CD4-positive, alpha-beta T cell treated with Interleukin-1 beta for 1 hour (primary cell): ENCODE data around the gene AGPS.
A peak's percentile ranks its signal among the peaks of the same experiment; 100 is the strongest.
"Not testable (repeated sequence)": the region's sequence is repeated elsewhere in the genome, so short reads cannot be mapped to it uniquely, and the experiment has no call there.

Experiments used
- DNase-seq, 2 donors: peaks; one replicate each; pipeline ENCODE4 v3.0.0-alpha.2; 2020 to 2022

Gene AGPS

GRCh38 chr2:177391822-177392372 lies 676 bp upstream of the AGPS start:
- no peak for DNase-seq

DNA sequence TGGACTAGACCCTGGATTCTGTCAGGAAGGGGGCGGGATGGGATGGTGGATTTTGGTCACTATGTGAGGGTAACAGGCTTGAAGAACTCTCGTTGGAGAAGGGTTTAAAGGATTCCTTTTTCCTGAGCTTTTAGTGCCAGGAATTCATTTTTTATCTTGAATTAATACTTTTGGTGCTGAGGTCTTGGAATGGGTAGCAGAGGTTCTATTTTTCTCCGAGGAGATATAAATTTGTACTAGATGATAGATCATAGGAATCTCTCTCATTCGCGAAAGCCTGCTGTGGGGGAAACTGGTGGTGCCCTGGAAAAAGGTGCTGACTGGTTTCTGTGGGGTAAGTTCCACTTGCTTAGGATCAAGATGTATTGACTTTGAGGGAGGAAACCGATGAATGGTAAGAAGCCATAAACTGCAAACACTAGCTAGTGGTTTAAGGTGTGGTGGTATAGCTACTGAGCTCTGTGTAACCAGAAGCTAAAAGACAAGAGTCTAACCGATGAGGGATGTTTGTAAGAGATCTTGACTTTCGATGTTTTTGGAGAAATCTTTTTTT lies 706 bp downstream of the AGPS start:
- peak in 1 of 2 donors; percentile 4 for DNase-seq

DNA sequence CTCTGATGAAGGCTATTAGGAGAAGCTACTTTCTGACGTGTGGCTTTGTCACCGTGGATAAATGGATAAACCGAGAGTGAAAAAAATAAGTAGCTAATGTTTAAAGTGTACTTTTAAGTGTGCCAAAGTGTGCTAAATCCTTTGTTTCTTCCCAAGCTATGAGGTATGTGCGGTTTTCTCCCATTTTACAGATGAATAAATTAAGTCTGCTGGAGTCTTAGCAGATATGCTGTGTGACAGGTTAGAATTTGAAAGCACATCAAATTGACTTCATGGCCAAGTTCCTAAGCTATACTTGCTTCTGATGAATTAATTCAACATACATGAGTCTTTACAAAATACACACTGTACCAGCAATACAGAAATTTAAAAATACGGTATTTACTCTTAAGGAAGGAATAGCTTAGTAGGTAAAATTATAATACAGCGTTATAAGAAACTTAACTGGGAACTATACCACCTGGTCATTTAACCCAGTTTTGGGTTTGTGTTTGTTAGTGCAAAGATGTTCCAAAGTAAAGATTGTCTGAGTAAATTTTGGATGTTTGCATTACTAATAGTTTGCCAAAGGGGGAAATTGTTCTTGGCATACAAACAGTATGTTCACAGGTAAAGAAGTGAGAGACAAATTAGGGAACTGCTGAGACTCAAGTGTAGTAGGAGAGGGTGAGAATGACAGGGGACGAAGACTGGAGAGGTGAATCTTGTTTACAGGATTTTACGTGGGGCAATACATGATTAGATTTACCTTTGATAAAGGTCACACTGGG lies 1.4 kb downstream of the AGPS start:
- DNase-seq = no peak

GRCh38 chr2:177394594-177394973 lies 2.0 kb downstream of the AGPS start:
- no peak for DNase-seq

GRCh38 chr2:177395351-177396065 lies 2.9 kb downstream of the AGPS start:
- no peak for DNase-seq

DNA sequence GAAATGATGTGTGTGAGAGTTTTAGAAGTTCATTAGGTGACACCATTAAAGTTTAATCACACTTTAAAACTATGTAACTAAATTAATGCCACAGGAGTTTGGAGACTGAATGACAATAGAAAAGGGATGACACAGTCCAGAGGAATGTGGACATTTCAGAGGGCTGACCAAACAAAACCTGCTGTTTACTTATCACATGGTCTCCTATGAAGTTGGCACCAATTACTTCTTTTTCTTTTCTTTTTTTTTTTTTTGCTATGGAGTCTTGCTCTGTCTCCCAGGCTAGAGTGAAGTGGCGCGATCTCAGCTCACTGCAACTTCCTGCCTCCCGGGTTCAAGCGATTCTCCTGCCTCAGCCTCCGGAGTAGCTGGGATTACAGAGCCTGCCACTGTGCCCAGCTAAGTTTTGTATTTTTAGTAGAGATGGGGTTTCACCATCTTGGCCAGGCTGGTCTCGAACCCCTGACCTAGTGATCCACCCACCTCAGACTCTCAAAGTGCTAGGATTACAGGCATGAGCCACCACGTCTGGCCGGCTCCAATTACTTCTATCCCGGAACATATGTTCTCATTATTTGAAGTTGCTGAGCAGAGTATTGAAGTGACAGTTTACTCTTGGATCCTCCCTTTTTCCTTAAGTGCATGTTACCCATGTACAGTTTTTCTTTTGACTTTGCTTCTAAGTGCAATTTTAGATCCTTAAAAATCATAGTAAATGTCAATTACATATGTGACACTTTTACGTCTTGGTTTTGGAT lies 4.3 kb downstream of the AGPS start:
- no peak for DNase-seq

- DNase-seq = no peak
Measured at GRCh38 chr2:177397481-177398289, 5.1 kb downstream of the AGPS start.

DNA sequence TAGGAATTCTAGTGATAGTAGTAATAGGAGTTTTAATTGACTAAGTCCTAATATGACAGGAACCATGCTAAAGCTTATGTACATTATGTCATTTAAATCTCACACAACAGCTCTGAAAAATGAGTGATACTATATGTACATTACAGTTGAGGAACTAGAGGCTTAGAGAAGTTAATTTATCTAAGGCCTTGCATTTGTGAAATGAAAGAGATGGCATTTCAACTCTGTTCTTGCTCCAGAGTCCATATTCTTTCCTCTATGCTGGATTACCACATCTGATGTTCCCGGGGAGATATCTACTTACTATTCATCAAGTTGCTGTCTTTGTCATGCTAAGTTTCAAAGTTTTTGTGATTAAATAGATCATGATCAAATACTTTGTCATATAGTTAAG lies 5.7 kb downstream of the AGPS start:
- no peak for DNase-seq

- no peak for DNase-seq
Measured at GRCh38 chr2:177398791-177399190, 6.2 kb downstream of the AGPS start.

DNA sequence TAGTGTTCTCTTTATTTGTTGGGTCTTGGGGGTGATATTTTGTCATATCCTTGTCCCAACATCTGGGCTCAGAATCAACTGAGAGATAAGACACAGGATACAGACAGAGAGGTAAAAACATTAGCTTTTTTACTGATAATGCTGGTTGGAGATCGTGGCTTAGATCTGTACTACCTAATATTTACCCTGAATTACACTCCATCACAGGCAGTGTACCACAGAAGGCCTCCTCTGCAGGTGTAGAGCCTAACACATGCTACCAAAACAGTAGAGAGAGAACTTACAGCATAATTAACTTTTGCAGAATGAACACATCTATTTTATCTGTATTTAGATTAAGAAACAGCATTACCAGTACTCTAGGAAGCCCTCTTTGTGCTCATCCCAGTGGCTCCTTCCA lies 6.8 kb downstream of the AGPS start:
- DNase-seq = no peak

GRCh38 chr2:177400337-177400923 lies 7.9 kb downstream of the AGPS start:
- no peak for DNase-seq

DNA sequence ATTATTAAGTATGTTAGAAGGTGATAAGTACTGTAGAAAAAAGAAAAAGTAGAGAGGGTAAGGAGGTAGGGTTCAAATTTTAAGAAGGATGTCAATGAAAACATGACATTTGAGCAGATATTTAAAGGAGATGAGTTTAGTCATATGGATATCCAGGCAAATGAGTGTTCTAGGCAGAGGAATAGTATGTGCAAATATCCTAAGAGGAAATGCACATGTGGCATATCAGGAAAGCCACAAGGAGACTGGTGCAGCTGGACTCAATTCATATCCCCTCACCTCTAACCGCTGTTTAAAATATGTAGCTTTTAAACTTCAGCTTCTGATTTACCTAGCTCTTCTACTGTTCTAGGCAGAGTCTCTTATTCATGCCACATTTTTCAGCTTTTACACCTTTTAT lies 9.5 kb downstream of the AGPS start:
- DNase-seq = no peak

DNA sequence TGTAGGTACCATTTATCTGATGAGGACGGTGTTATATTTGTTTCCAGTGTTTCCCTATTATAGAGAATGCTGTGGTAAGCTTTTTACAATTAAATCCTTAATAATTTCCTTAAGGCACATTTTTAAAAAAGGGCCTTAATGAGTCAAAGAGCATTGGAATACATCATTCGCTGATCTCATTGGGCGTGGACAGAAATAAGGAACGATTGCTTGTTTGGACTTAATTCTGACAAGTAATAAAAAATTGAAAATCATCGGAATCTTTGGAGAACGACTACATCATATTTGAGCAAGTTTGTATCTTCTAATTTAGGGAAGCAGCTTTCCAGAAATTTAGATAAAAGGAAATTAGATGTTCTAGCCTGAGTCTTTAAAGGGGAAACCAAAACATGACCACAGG lies 11.3 kb downstream of the AGPS start:
- no peak for DNase-seq

GRCh38 chr2:177404243-177404642 lies 11.7 kb downstream of the AGPS start:
- DNase-seq = no peak

DNA sequence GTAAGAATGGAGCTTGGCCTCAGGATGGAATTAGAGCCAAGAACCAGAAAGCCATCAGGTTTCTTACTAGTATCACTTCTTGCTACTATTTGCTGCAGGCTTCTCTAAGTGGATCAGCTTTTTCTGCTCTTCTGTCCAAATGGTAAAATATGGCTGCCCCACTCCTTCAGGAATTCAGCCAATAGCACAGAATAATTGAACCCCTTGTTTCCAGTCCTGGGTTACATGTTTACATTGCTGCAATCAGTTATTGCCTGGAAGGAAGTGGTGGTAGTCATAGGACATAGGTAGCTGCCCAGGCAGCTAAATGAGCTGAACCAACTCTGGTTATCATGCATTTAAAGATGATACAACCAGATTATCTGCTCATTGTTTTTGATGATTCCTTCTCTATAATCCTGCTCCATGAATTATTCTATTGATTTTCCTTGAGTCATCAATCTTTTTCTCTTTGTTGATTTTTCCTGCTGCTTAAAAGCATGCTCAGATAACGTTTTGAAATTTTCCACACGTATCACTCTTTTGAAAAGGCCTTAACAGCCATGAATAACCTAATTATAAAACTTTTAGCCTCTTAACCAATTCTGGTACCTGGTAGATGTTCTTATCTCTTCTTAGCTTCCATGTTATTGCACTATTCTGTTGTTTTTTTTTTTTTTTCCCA lies 12.6 kb downstream of the AGPS start:
- no peak for DNase-seq

DNA sequence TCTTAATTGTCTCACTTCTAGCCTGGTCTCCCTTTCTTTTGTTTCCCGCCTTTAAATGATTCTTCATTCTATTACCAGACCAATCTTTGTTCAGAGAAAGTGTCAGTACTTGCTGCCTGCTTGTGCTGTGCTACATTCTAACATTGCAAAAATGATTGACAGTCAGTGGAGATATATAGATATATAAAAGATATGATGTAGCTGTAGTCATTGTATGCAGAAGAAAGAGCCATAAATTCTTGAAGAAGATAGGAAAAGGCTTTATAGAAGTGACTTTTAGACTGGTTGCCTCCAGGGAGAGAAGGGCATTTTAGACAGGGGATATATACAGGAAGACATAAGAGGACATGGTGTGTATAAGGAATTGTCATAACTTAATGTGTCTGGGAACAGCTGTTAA lies 13.6 kb downstream of the AGPS start:
- no peak for DNase-seq

- no peak for DNase-seq
Measured at GRCh38 chr2:177407031-177407430, 14.5 kb downstream of the AGPS start.

GRCh38 chr2:177410629-177411028 lies 18.1 kb downstream of the AGPS start:
- DNase-seq = not testable (repeated sequence)

- DNase-seq = no peak
Measured at GRCh38 chr2:177413703-177414102, 21.1 kb downstream of the AGPS start.

GRCh38 chr2:177419274-177419673 lies 26.7 kb downstream of the AGPS start:
- no peak for DNase-seq

GRCh38 chr2:177422271-177422670 lies 29.7 kb downstream of the AGPS start:
- no peak for DNase-seq
